Stimulated activated CD4-positive, alpha-beta T cell treated with anti-CD3 and anti-CD28 coated beads, Interleukin-15, amount 100 ng/mL, for 48 hours (primary cell): ENCODE data around the gene WFDC12.

Experiments used
- DNase-seq, 2 donors: peaks; one replicate each; pipeline ENCODE4 v3.0.0-alpha.2; 2020; ENCODE audit warnings: low read depth in 2 of 2

Gene WFDC12

DNA sequence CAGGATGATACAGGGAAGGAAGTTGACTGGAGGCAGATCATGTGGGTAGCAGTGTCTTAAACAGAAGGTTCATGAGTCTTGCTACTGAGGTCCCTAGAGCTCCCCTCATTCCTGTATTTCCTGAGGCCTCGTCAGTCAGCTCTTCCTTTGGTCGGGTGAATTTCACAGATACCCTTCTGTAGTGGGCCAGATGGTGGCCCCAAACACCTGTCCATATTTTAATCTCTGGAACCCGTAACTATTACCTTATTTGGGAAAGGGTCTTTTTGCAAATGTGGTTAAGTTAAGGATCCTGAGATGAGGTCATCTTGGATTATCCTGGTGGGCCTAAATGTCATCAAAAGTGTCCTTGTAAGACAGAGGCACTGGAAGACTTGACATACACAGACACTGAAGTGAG, 32.9 kb downstream of the WFDC12 start:
- no peak for DNase-seq

DNA sequence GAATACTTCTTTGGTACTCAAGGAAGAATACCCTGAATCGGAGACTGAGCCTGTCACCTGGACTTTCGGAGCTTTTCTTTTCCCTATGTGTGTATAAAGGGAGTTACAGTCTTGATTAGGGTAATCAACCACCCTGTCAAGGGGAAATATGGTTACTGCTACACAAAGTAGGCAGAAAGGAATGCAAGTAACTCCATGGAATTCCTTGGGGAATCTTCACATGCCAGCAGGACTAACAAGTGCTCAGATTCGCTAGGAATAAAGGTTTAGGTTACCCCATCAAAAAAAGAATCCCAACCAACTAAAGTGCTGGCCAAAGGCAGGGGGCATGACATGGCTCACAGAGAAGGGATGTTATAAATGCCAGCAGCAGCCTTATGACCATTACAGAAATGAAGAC, 33.8 kb downstream of the WFDC12 start:
- DNase-seq, result no peak

DNA sequence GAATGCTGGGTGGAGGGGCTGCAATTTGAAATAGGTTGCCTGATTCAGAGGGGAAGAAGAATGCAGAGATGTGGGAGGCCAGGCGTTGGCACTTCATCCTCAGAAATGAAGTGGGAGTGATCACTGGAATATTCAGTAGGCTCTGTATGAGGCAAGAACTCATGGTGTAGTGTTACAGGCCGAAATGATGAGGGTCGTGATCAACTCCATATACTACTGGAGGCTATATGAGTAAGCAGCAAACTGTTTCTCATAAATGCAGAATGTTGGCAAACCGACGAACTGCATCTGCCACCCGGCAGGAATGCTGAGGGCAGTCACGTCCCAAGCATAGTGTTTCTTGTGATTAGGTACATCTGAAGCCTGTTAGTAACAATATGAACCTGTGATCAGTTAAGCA, 36.0 kb downstream of the WFDC12 start:
- DNase-seq, result no peak

DNA sequence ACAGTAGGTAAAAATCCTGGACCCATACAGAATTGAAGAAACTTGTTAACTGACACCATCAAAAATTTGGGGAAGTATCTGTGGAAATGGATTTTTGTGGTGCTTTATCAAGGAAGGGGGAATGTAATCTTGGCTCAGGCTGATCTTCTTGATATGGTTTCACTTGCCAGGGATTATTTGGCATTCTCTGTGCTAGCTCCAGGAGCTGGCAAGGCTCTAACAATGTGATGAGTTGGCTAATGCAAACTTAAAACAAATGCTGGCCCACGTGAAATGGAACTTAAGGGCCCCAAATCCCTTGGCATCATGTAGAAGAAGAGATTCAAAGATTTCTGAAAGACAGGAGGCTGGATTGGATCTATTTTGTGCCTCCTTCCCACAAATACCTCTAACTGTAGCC, 36.5 kb downstream of the WFDC12 start:
- DNase-seq, result no peak

DNA sequence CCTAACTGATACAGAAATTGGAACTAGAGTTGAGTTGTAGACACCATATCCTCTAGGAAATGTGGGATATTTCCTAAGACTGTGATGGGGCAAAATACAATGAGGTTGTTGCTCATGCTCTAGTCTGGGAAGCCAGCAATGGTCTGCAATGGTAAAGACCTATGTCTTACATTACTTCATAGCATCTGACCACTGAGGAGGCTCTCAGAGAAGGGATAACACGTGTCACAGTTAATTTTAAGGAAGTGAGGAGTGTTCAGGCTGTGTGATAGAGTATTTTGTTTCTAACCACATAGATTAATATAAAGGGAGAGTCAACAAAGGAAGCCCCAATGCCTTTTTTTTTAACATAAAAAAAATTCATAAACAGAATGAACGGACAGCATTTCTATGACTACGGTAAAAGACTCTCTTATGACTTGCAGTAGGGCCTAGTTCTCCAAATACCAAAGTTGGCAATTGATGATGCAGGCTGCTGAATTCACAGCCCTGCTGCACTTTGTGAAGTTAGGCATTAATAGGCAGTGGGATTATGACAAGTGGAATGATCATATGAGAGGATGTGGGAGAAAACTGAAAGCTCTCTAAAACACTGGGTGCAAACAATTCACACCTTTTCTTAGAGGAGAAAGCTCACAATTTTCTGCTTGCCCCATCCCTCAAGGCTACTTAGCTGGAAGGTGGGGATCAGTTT, 37.0 kb downstream of the WFDC12 start:
- DNase-seq, result no peak

DNA sequence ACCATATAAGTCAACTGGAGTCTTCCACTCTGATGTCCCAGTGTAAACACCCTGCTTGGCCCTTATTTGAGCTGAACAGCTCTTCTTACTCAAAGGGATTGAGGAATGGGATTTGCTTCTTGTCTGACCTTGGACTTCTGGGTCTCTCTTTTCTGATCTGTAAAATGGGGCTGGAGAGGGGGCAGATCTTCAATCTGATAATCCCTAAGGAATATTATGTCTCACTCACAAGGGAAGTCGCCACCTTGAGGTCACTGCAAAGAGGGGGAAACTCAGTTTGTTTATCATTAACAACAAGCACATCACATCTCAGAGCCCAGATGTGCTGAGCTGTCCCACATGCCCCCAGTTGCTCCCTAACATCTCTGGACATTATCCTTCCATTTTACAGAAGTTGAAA, 38.4 kb downstream of the WFDC12 start:
- DNase-seq, result no peak

DNA sequence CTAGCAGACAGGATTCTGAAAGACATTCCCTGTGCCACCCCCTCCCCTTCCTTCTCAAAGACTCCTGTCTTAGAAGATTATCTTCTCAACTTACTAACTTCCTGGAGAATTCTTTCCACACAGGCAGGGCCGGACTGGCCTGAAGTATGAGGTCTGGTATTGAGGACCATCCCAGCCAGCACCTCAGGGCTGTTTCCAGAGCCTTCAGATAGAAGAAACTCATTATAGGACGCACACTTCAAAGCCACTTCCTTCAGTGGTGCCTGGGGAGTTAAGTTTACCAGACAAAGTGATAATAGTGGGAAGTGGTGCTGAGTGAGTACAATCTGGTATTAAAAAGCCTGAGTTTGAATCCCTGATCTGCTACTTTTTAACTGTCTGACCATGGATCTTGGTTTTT, 39.0 kb downstream of the WFDC12 start:
- no peak for DNase-seq

DNA sequence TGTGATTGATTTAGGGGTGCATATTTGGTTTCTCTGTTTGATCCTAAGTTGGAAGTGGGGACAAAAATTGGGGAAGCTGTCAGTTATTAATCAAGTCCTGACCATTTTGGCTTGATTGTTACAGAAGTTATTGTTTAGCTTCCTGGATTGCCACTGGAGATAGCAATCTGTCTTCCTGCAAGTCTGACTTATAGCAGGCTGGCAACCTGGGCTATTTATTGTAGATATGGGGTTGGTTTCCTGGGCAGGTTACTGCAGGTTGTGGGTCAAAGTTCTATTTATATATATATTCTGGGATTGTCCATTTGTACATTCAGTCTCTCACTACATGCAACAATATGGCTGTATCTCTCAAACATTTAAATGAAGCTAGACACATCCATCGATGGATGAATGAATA, 41.1 kb downstream of the WFDC12 start:
- no peak for DNase-seq

DNA sequence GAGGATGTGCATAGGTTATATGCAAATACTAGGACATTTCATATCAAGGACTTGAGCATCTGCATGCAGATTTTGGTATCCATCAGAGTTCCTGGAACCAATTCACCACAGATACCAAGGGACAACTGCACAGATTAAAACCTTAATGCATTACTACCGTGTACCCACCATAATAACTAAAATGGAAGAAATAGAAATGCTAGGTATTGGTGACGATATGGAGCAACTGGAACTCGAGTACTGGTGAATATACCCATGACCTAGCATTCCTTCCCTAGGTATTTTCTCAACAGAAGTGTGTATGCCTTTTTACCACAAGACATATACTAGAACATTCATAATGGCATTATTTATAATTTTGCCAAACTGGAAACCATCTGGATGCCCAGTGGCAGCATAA, 41.8 kb downstream of the WFDC12 start:
- DNase-seq, result no peak

DNA sequence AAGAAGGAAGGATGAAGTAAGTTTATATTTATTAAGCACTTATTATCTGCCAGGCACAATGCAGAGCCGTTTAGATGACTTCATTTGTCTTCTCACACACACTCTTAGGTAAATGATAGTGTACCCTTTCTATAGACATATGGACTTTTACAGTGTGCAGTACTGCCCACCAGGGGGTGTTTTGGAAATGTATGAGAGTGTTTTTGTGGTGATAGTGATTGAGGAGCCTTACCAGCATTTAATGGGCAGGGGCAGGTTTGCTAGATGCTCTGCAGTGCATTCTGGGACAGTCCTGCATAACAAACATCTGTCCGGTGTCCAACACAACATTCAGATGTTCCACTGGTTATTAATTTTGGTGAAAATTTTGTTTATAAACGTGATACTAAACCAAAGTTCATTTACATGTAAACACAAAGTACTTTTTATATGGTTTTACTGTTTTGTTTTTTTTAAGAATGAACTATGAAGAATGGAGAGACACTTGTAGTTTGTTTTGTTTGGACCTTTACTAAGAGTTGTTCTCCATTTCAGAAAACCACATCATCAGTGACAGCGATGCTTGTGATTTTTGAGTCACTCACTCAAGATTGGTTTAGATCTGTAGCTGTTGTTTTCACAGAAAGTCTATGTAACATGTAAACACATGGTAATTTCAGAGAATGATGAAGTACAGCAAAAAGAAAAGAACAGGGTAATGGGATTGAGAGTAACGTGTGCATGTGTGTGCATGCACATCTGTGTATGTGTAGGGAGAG, 43.2 kb downstream of the WFDC12 start:
- DNase-seq, result no peak

DNA sequence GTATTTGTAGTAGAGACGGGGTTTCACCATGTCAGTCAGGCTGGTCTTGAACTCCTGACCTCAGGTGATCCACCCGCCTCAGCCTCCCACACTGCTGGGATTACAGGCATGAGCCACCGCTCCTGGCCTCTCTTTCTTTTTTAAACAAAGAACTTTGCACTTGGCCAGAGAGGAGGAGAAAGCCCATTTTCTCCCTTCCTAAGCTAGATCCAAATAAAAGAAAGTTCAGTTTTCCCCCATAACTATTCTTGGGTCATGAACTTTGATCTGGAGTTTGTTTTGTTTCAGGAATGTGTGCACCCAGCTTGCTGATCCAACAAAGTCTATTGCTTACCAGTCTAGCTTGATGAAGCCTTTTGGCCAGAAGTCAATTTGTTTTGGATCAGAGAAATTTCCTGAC, 46.7 kb downstream of the WFDC12 start:
- DNase-seq, result no peak
